HT-29 (cell line): ENCODE measurements around the gene DMD. TPM values are rescaled to one million over a fixed set of nuclear protein-coding genes. Genes with fewer than 3 reads are reported as not detected.
"Not testable (repeated sequence)": the region's sequence is repeated elsewhere in the genome, so short reads cannot be mapped to it uniquely, and the experiment has no call there.

Experiments
- DNase-seq: peaks from one replicate; pipeline ENCODE4 v3.0.0-alpha.2; 2015; ENCODE audit warnings: low spot score
- total RNA-seq: library from RNA; depleted of rRNA; stranded (reverse); fragments of >200 nt; shearing (Covaris generic); gene quantifications from 2 replicates; pipeline ENCODE4 v1.2.3, GENCODE V29; 2014; rRNA removed

The DMD gene
- total RNA-seq = not detected in 2 replicates

GRCh38 chrX:33211356-33212260 lies at the start of gene DMD:
DMD (minus strand) TSS chrX:33211549; CDS start chrX:33211312, 237 bp downstream.
- DNase-seq = no peak

GRCh38 chrX:33252306-33252825 lies 41.0 kb upstream of the DMD start:
- no peak for DNase-seq

GRCh38 chrX:33218819-33219218 lies 7.5 kb upstream of the DMD start:
- no peak for DNase-seq

GRCh38 chrX:33210156-33210555 lies 1.2 kb downstream of the DMD start:
- no peak for DNase-seq

- DNase-seq = no peak
These were observed 4.3 kb downstream of the DMD start for GRCh38 chrX:33207056-33207455.

- no peak for DNase-seq
These were observed 6.0 kb downstream of the DMD start for GRCh38 chrX:33205321-33205720.

GRCh38 chrX:33204889-33205288 lies 6.5 kb downstream of the DMD start:
- no peak for DNase-seq

GRCh38 chrX:33198561-33199279 lies 12.6 kb downstream of the DMD start:
- no peak for DNase-seq

GRCh38 chrX:33195698-33196097 lies 15.7 kb downstream of the DMD start:
- no peak for DNase-seq

- DNase-seq = no peak
These were observed 16.4 kb downstream of the DMD start for GRCh38 chrX:33194876-33195433.

- no peak for DNase-seq
These were observed 17.1 kb downstream of the DMD start for GRCh38 chrX:33194289-33194688.

- DNase-seq = no peak
These were observed 21.3 kb downstream of the DMD start for GRCh38 chrX:33190016-33190415.

GRCh38 chrX:33188881-33189280 lies 22.5 kb downstream of the DMD start:
- no peak for DNase-seq

GRCh38 chrX:33188286-33188685 lies 23.1 kb downstream of the DMD start:
- no peak for DNase-seq

GRCh38 chrX:33184803-33185202 lies 26.5 kb downstream of the DMD start:
- not testable (repeated sequence) for DNase-seq

- DNase-seq = no peak
These were observed 28.0 kb downstream of the DMD start for GRCh38 chrX:33183361-33183760.

GRCh38 chrX:33178690-33179089 lies 32.7 kb downstream of the DMD start:
- DNase-seq = no peak

- no peak for DNase-seq
These were observed 33.1 kb downstream of the DMD start for GRCh38 chrX:33178218-33178617.

- DNase-seq = no peak
These were observed 36.1 kb downstream of the DMD start for GRCh38 chrX:33175201-33175600.

- DNase-seq = no peak
These were observed 40.3 kb downstream of the DMD start for GRCh38 chrX:33171041-33171440.

GRCh38 chrX:33161829-33162228 lies 49.5 kb downstream of the DMD start:
- no peak for DNase-seq

- no peak for DNase-seq
These were observed 51.1 kb downstream of the DMD start for GRCh38 chrX:33160273-33160672.
